Measurements from ENCODE around the gene PBX4. TPM values are rescaled to one million over a fixed set of nuclear protein-coding genes. Genes with fewer than 3 reads are reported as not detected.

The PBX4 gene
- total RNA-seq, 1 experiment from 2014 or later, result 11.6 TPM

GRCh38 chr19:19592690-19593089 is 25.8 kb downstream of the PBX4 start:
- Histone ChIP-seq H3K4me3 (replicated peaks in 1 of 2; ENCODE audit: low read depth in 1 of 2, low read length in 2 of 2) (no peak overlapping the region), H3K27me3 (ENCODE audit: insufficient read depth, low read length) (no peaks in the 10 kb centered on the region), H4K20me1 (ENCODE audit: insufficient read depth) (no peaks in the 10 kb centered on the region), H3K9ac (ENCODE audit: low read length) (no peak overlapping the region), H3K36me3 (ENCODE audit: control insufficient read depth in 1 of 2, insufficient read depth in 2 of 2, low read length in 2 of 2) (0 out of 4 replicates have a peak, but pooled peaks cover 0 to 10% of the 10 kb centered on the region in 2 experiments), H3K9me3 (ENCODE audit: control insufficient read depth in 1 of 2, insufficient read depth in 1 of 2, low read depth in 1 of 2, low read length in 2 of 2) (no peaks in the 10 kb centered on the region), H3K4me2 (ENCODE audit: low read length) (no peak overlapping the region), H3K27ac (ENCODE audit: low read depth, low read length) (no peak overlapping the region), H3K79me2 (ENCODE audit: insufficient read depth, low read length) (no peaks in the 10 kb centered on the region), H3K4me1 (ENCODE audit: control insufficient read depth in 1 of 2, insufficient read depth in 2 of 2, low read length in 2 of 2) (peaks cover 9 to 25% of the 10 kb centered on the region in 2 experiments), H3K9me2 (ENCODE audit: insufficient read depth) (no peaks in the 10 kb centered on the region), H2AFZ (ENCODE audit: low read depth, low read length, poor library complexity, severe bottlenecking) (no peak overlapping the region)
- intact Hi-C loops (cut with micrococcal nuclease), result no loop called here
- ATAC-seq, result no peak
- ChIA-PET CTCF (no interaction called here), POLR2A (no interaction called here), RAD21 (ENCODE audit: low non-redundant PET in 1 of 2, low total read pairs in 2 of 2, uncharacterized antibody in 2 of 2, unreplicated experiment in 2 of 2) (no interaction called here)
- TF ChIP-seq TCF7L2 (IDR thresholded peaks at IDR 0.05; ENCODE audit: borderline replicate concordance, extremely low read depth, insufficient read depth, insufficient read length) (no peak), SRF (IDR thresholded peaks at IDR 0.05; ENCODE audit: low read depth) (no peak), ZFX (IDR thresholded peaks at IDR 0.05) (no peak), POLR2A (IDR thresholded peaks at IDR 0.05; ENCODE audit: borderline replicate concordance, extremely low read depth, insufficient read depth, insufficient read length) (no peak), SIN3A (IDR thresholded peaks at IDR 0.05; ENCODE audit: low read depth) (no peak), SP1 (IDR thresholded peaks at IDR 0.05; ENCODE audit: low read depth) (no peak), ZNF274 (IDR thresholded peaks at IDR 0.05; ENCODE audit: low read depth, low read length) (no peak), ZBTB33 (IDR thresholded peaks at IDR 0.05; ENCODE audit: extremely low read depth, insufficient replicate concordance, low read length) (no peak), ELF1 (IDR thresholded peaks at IDR 0.05; ENCODE audit: borderline replicate concordance, low read depth) (no peak), EGR1 (IDR thresholded peaks at IDR 0.05; ENCODE audit: low read depth) (no peak), CBX3 (IDR thresholded peaks at IDR 0.05; ENCODE audit: low read depth) (no peak), JUND (IDR thresholded peaks at IDR 0.05) (no peak), CTCF (IDR thresholded peaks at IDR 0.05 in 2 of 3, conservative IDR thresholded peaks at IDR 0.05 in 1 of 3; ENCODE audit: borderline replicate concordance in 1 of 3, insufficient read depth in 1 of 3, low read depth in 2 of 3, low read length in 2 of 3) (no peak), POLR2AphosphoS5 (IDR thresholded peaks at IDR 0.05; ENCODE audit: low read depth, low read length) (no peak), RAD21 (IDR thresholded peaks at IDR 0.05; ENCODE audit: low read depth) (no peak), EZH2phosphoT487 (IDR thresholded peaks at IDR 0.05; ENCODE audit: borderline replicate concordance) (no peak)
- TF ChIP-seq, protein P1, sequence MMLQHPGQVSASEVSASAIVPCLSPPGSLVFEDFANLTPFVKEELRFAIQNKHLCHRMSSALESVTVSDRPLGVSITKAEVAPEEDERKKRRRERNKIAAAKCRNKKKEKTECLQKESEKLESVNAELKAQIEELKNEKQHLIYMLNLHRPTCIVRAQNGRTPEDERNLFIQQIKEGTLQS (IDR thresholded peaks at IDR 0.05), result no peak
- TF ChIP-seq, protein P2, sequence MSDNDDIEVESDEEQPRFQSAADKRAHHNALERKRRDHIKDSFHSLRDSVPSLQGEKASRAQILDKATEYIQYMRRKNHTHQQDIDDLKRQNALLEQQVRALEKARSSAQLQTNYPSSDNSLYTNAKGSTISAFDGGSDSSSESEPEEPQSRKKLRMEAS (IDR thresholded peaks at IDR 0.05), result no peak
- DNase-seq (ENCODE audit: low read depth, low spot score), result no peak
- BruUV-seq (replicated peaks), result no TSS peak
